Activated B cell treated with CpG ODN at 0.5 μM for 24 hours (primary cell): ENCODE measurements around the gene RNF224. TPM values are rescaled to one million over a fixed set of nuclear protein-coding genes. Genes with fewer than 3 reads are reported as not detected.

Experiments
- ATAC-seq: fragments of 200-7000 bp; cut with Tn5 transposase; one replicate; pipeline ENCODE4 v1.10.0; 2021; ENCODE audit warnings: low read depth, mild to moderate bottlenecking, moderate library complexity
- CTCF ChIA-PET: fragments of 350-600 bp; sonication (Branson Sonifier 250); formaldehyde crosslinking; loops from one replicate; lab custom pipeline; 2021; ENCODE audit warnings: antibody characterized with exemption; lab: Charles Lee
- POLR2A ChIA-PET: fragments of 350-600 bp; sonication (Branson Sonifier 250); formaldehyde crosslinking; loops from one replicate; lab custom pipeline; 2021; ENCODE audit warnings: antibody characterized with exemption; lab: Charles Lee
- DNase-seq: peaks from one replicate; pipeline ENCODE4 v3.0.0; 2022
- H3K27ac Mint-ChIP-seq: one replicate; pipeline ENCODE4 v1.8.0; 2020; ENCODE audit warnings: mixed read lengths
- H3K27me3 Mint-ChIP-seq: one replicate; pipeline ENCODE4 v1.8.0; 2021; ENCODE audit warnings: mixed read lengths
- H3K36me3 Mint-ChIP-seq: one replicate; pipeline ENCODE4 v1.8.0; 2021; ENCODE audit warnings: low read depth, mixed read lengths
- H3K4me1 Mint-ChIP-seq: one replicate; pipeline ENCODE4 v1.8.0; 2021; ENCODE audit warnings: mixed read lengths
- H3K4me3 Mint-ChIP-seq: one replicate; pipeline ENCODE4 v1.8.0; 2020; ENCODE audit warnings: mild to moderate bottlenecking, mixed read lengths
- H3K9me3 Mint-ChIP-seq: one replicate; pipeline ENCODE4 v1.8.0; 2020; ENCODE audit warnings: mixed read lengths
- CTCF ChIP-seq: fragments of 200-600 bp; IDR thresholded peaks from one replicate; pipeline ENCODE4 v1.8.0; 2022; ENCODE audit warnings: antibody characterized with exemption, mild to moderate bottlenecking
- intact Hi-C: fragments of 100-400 bp; cut with micrococcal nuclease; formaldehyde crosslinking; loops from one replicate; pipeline ENCODE4 v1.15.1; 2024
- total RNA-seq: library from RNA; stranded (reverse); gene quantifications from 2 replicates; pipeline ENCODE4 v1.2.3, GENCODE V29; 2022

RNF224 gene
- total RNA-seq, 1 donor from 2014 or later: not detected

GRCh38 chr9:137192448-137192780, 34.9 kb upstream of the RNF224 start:
- H3K4me1 Mint-ChIP-seq: peaks cover 23% of the 10 kb centered on the region
- H3K36me3 Mint-ChIP-seq: peaks cover 24% of the 10 kb centered on the region
- ChIA-PET CTCF (no interaction called here), POLR2A (interaction anchor here (0.6 to 0.8 kb wide), 2 partner anchors 31 to 41 kb away, joined by 3 to 4 read pairs; no protein-coding TSS in a partner anchor)
- intact Hi-C loops: no loop called here
- DNase-seq (no peak), ATAC-seq (no peak)
- no peak overlapping the region for H3K4me3 Mint-ChIP-seq
- no peaks in the 10 kb centered on the region for H3K9me3 Mint-ChIP-seq
- H3K27me3 Mint-ChIP-seq: no peaks in the 10 kb centered on the region
- H3K27ac Mint-ChIP-seq: no peak overlapping the region
- no peak for TF ChIP-seq CTCF

DNA sequence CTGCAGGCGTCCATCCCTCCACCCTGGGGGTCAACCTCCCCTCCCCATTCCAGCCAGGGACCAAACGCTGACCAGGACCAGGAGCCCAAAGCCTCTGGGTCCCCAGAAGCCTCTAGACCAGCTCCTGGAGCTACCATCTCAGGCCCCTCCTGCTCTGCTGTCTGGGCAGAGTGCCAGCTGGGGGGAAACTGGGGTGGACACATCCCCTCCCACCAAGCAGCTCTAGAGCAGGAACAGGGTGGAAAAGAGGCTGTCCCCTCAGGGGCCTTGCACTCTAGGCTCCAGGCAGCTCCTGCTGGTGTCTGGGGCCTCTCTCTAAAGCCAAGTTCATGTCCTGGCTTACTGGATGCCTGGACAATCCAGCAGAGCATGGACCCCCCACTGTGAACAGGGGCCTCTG, 34.4 kb upstream of the RNF224 start:
- Mint-ChIP-seq H3K36me3 (peaks cover 19% of the 10 kb centered on the region), H3K9me3 (no peaks in the 10 kb centered on the region), H3K4me3 (no peak overlapping the region), H3K27me3 (no peaks in the 10 kb centered on the region), H3K27ac (no peak overlapping the region), H3K4me1 (peaks cover 19% of the 10 kb centered on the region)
- intact Hi-C loops: no loop called here
- ATAC-seq (no peak), DNase-seq (no peak)
- ChIA-PET CTCF (no interaction called here), POLR2A (interaction anchor here (0.6 kb wide), 1 partner anchor 42 kb away, joined by 3 read pairs; no protein-coding TSS in a partner anchor)
- no peak for TF ChIP-seq CTCF

- ATAC-seq: no peak
- DNase-seq: no peak
- intact Hi-C loops: no loop called here
- Mint-ChIP-seq H3K4me3 (no peak overlapping the region), H3K4me1 (peaks cover 17% of the 10 kb centered on the region), H3K9me3 (no peaks in the 10 kb centered on the region), H3K27ac (no peak overlapping the region), H3K36me3 (peaks cover 16% of the 10 kb centered on the region), H3K27me3 (no peaks in the 10 kb centered on the region)
- ChIA-PET POLR2A (no interaction called here), CTCF (no interaction called here)
- TF ChIP-seq CTCF: no peak
These were observed 33.5 kb upstream of the RNF224 start for GRCh38 chr9:137193771-137194170.

DNA sequence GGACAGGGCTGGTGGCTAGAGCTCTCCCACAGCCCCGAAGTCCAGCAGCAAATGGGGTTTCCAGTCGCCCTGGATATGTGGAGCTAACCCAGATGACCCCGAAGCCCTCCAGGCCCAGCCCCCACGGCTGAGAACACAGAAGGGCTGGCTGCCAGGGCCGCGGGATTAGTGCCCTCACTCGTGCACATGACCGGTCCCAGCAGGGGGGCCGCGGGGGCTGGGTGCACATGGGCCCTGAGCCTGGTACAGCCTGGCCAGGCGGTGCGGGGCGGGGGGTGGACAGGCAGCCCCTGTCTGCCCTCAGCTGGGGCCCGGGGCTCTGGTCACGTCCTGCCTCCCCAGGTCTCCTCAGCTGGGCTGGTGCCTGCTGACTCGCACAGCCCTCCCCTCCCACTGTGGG, 32.9 kb upstream of the RNF224 start:
- intact Hi-C loops: no loop called here
- Mint-ChIP-seq H3K27me3 (no peaks in the 10 kb centered on the region), H3K9me3 (no peaks in the 10 kb centered on the region), H3K4me1 (peaks cover 14% of the 10 kb centered on the region), H3K36me3 (peaks cover 11% of the 10 kb centered on the region), H3K4me3 (no peak overlapping the region), H3K27ac (no peak overlapping the region)
- ATAC-seq (no peak), DNase-seq (no peak)
- CTCF ChIA-PET: no interaction called here
- no peak for TF ChIP-seq CTCF
- POLR2A ChIA-PET: no interaction called here

DNA sequence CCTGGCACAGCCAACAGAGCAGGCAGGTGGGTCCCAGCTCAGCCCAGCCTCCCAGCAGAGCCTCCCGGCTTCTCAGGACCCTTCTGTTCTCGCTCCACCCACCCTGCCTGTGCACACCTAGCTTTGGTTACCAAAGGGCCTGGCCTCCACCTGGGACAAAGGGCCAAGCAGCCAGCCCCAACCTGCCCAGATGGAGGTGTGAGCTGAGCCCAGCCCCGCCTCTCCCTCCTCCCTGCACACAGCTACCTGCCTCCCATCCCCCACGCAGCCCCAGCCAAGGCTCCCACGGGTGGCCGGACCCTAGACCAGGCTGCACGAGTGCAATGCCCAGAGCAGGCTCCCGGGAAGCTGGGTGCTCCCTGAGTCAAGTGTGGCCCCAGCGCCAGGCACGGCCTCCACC, 32.4 kb upstream of the RNF224 start:
- intact Hi-C loops: no loop called here
- no peak for ATAC-seq
- peaks cover 12% of the 10 kb centered on the region for H3K4me1 Mint-ChIP-seq
- H3K27ac Mint-ChIP-seq: no peak overlapping the region
- no peaks in the 10 kb centered on the region for H3K27me3 Mint-ChIP-seq
- TF ChIP-seq CTCF: no peak
- no peaks in the 10 kb centered on the region for H3K9me3 Mint-ChIP-seq
- no peak overlapping the region for H3K4me3 Mint-ChIP-seq
- POLR2A ChIA-PET: interaction anchor here (0.8 kb wide), 1 partner anchor 28 kb away, joined by 5 read pairs; no protein-coding TSS in a partner anchor
- CTCF ChIA-PET: no interaction called here
- peaks cover 8% of the 10 kb centered on the region for H3K36me3 Mint-ChIP-seq
- DNase-seq: no peak
